Brain microvascular endothelial cell (primary cell): Measurements from ENCODE around the gene RYR3.

Experiments
- DNase-seq: peaks from one replicate; pipeline ENCODE4 v3.0.0-alpha.2; 2020
- H3K27ac ChIP-seq: fragments of 250-450 bp; sonication (Bioruptor Pico); 2 replicates; pipeline ENCODE4 v1.5.1; 2020; ENCODE audit warnings: mild to moderate bottlenecking, moderate library complexity
- H3K27me3 ChIP-seq: fragments of 250-450 bp; sonication (Bioruptor Pico); replicated peaks from 2 replicates; pipeline ENCODE4 v1.5.1; 2020; ENCODE audit warnings: mild to moderate bottlenecking
- H3K36me3 ChIP-seq: fragments of 250-450 bp; sonication (Bioruptor Pico); replicated peaks from 2 replicates; pipeline ENCODE4 v1.5.1; 2020; ENCODE audit warnings: mild to moderate bottlenecking
- H3K4me3 ChIP-seq: 2 replicates; pipeline ENCODE4 v1.5.1; 2011; ENCODE audit warnings: low read depth, mild to moderate bottlenecking, control low read depth, low read length, moderate library complexity
- in situ Hi-C: cut with HindIII; loops from 2 replicates; pipeline ENCODE4 v1.10.0; 2017; ENCODE audit warnings: low sequenced_read_pairs, low pct_ligation_motif_present
- TF ChIP-seq, protein P1 (sequence below): IDR thresholded peaks from 2 replicates; pipeline ENCODE4 v1.5.1; 2011; ENCODE audit warnings: low read depth, mild to moderate bottlenecking, moderate library complexity, low read length, control low read depth, inconsistent platforms; ENCODE audit errors: missing control alignments

Gene RYR3

DNA sequence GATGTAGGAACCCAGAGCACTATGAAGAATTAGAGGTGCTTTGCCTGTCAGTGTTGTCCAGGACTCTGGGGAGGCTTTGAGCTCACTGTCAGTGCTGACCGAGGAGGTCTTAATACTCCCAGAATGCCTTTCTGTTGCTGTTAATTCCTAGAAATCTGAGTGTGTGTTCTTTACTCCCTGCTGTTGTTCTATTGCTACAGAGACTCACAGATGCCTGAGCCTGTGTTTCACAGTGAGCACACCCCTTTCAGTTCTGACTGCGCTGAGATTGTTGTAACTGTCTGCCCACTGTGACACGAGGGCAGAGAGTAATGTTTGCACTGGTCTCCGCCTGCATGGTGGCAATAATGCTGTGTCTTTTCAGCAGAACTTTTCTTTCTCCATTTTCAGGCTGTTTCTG, 162.9 kb downstream of the RYR3 start:
- Histone ChIP-seq H3K4me3 (no peak overlapping the region), H3K27me3 (no peaks in the 10 kb centered on the region), H3K27ac (no peak overlapping the region), H3K36me3 (no peaks in the 10 kb centered on the region)
- in situ Hi-C loops: no loop called here
- TF ChIP-seq, protein P1, sequence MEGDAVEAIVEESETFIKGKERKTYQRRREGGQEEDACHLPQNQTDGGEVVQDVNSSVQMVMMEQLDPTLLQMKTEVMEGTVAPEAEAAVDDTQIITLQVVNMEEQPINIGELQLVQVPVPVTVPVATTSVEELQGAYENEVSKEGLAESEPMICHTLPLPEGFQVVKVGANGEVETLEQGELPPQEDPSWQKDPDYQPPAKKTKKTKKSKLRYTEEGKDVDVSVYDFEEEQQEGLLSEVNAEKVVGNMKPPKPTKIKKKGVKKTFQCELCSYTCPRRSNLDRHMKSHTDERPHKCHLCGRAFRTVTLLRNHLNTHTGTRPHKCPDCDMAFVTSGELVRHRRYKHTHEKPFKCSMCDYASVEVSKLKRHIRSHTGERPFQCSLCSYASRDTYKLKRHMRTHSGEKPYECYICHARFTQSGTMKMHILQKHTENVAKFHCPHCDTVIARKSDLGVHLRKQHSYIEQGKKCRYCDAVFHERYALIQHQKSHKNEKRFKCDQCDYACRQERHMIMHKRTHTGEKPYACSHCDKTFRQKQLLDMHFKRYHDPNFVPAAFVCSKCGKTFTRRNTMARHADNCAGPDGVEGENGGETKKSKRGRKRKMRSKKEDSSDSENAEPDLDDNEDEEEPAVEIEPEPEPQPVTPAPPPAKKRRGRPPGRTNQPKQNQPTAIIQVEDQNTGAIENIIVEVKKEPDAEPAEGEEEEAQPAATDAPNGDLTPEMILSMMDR: no peak
- no peak for DNase-seq

- no peak overlapping the region for H3K27ac ChIP-seq
- H3K4me3 ChIP-seq: no peak overlapping the region
- no peaks in the 10 kb centered on the region for H3K36me3 ChIP-seq
- DNase-seq: no peak
- in situ Hi-C loops: no loop called here
- no peaks in the 10 kb centered on the region for H3K27me3 ChIP-seq
- TF ChIP-seq, protein P1: no peak
Observed at GRCh38 chr15:33476076-33476475, 165.3 kb downstream of the RYR3 start.

- in situ Hi-C loops: no loop called here
- H3K27me3 ChIP-seq: no peaks in the 10 kb centered on the region
- no peak overlapping the region for H3K4me3 ChIP-seq
- TF ChIP-seq, protein P1: no peak
- no peak overlapping the region for H3K27ac ChIP-seq
- H3K36me3 ChIP-seq: no peaks in the 10 kb centered on the region
- no peak for DNase-seq
Observed at GRCh38 chr15:33476908-33477307, 166.1 kb downstream of the RYR3 start.

DNA sequence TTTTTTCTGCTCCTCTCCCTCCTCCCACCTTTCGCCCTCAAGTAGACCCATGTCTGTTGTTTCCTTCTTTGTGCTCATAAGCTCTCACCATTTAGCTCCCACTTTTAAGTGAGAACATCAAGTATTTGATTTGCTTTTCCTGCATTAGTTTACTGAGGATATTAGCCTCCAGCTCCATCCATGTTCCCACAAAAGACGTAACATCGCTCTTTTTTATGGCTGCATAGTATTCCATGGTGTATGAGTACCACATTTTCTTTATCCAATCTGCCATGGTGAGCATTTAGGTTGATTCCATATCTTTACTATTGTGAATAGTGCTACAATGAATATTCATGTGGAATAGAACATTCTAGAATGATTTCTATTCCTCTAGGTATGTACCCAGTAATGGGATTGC, 178.6 kb downstream of the RYR3 start:
- no peaks in the 10 kb centered on the region for H3K27me3 ChIP-seq
- H3K27ac ChIP-seq: no peak overlapping the region
- DNase-seq: no peak
- TF ChIP-seq, protein P1: no peak
- no peaks in the 10 kb centered on the region for H3K36me3 ChIP-seq
- in situ Hi-C loops: no loop called here
- no peak overlapping the region for H3K4me3 ChIP-seq

DNA sequence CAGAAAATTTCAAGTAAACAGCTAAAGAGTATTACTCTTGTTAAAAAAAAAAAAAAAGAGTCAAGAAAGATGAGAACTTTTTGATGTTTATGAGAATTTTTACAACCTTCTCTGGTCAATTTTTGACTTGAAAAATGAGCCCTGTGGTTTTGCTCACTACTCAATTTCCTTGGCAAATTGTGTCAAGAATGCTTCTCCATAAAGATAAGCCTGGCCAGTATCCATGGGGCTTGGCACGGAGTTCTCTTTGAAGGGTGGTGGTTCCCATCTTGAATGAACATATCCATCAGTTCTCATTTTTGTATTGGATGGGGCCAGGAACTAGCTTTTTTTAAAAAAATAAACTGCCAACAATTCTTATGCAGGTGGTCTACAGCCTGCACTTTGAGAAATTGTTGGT, 179.9 kb downstream of the RYR3 start:
- TF ChIP-seq, protein P1: no peak
- H3K4me3 ChIP-seq: no peak overlapping the region
- no peaks in the 10 kb centered on the region for H3K36me3 ChIP-seq
- no peak for DNase-seq
- no peaks in the 10 kb centered on the region for H3K27me3 ChIP-seq
- no peak overlapping the region for H3K27ac ChIP-seq
- in situ Hi-C loops: no loop called here

DNA sequence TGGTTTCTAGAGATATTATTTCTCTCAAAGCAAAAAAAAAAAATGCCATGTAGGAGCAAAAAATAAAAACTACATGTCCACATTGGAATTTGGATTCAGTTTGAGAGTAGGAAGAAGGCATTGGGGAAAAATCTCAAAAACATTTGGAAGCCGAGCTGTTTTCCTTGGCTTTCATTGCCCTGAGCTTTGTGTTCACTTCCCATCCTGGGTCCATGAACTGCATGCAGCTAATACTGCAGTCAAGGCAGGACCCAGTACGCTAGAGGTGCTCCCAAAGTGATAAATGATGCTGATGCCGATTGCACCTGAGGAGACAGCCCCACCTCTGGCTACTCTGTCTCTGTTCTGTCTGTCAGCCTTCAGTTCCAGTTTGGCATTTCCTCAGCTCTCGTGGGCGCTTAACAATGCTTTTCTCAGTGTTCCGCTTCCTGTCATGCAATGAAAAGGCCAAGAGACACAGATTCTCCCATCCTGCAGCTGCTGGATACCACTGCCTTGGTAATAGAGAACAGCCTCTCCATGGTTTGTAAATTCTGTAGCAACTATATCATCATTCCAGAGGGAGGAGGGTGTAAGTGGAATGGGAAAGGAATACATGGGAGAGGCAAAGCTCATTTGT, 181.8 kb downstream of the RYR3 start:
- H3K36me3 ChIP-seq: no peaks in the 10 kb centered on the region
- TF ChIP-seq, protein P1: no peak
- H3K27me3 ChIP-seq: no peaks in the 10 kb centered on the region
- H3K4me3 ChIP-seq: no peak overlapping the region
- DNase-seq: no peak
- H3K27ac ChIP-seq: no peak overlapping the region
- in situ Hi-C loops: no loop called here
